ENCODE data around the gene STAM.

- no peak for TF ChIP-seq CTCF (IDR thresholded peaks at IDR 0.05)
- no peak for TF ChIP-seq POLR2AphosphoS5 (IDR thresholded peaks at IDR 0.05)
- no peak for TF ChIP-seq POLR2A (IDR thresholded peaks at IDR 0.05; ENCODE audit: low read depth)
- TF ChIP-seq EP300 (IDR thresholded peaks at IDR 0.05): no peak
Measured at GRCh38 chr10:17605936-17606335, 38.0 kb upstream of the STAM start.

All from esophagus muscularis mucosa (tissue), 4 donors.